Brain pericyte (primary cell): ENCODE data around the gene CERS4.
"Not testable (repeated sequence)": the region's sequence is repeated elsewhere in the genome, so short reads cannot be mapped to it uniquely, and the experiment has no call there.

Experiments used
- DNase-seq: peaks from one replicate; pipeline ENCODE4 v3.0.0-alpha.2; 2012; ENCODE audit warnings: low read depth, low spot score

The CERS4 gene

GRCh38 chr19:8209462-8210378 is 550 bp downstream of the CERS4 start:
- DNase-seq, result no peak

- DNase-seq, result no peak
These were observed 1.4 kb downstream of the CERS4 start for GRCh38 chr19:8210421-8211101.

DNA sequence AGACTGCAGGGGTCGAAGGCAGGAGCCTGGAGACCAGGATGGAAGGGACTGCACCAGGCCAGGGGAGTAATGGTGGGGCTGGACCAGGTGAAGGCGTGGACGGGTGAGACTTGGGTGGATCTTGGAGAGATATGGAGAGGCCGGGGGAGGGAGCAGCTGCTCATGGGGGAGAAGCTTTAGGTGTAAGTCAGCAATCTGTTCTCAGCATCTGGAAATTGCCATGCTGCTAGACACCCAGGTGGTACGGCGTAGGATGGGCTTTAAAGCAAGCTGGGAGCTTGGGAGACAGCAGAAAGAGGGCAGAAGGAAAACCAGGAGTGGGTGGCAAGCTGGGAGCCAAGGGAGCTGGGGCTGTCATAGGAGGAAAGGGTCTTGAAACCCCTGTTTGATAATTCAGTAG is 3.0 kb downstream of the CERS4 start:
- DNase-seq, result no peak

DNA sequence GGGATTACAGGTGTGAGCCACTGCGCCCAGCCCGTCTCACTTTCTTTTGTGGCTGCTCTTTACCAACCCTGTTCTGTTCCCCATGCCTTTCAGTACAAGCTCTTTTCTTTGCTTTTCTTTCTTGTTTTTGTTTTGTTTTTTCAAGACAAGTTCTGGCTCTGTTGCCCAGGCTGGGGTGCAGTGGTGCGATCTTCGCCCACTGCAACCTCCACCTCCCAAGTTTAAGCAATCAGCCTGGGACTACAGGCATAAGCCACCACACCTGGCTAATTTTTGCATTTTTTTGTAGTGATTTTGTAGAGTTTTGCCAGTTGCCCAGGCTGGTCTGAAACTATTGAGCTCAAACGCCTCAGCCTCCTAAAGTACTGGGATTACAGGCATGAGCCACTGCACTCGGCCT is 3.7 kb downstream of the CERS4 start:
- no peak for DNase-seq

DNA sequence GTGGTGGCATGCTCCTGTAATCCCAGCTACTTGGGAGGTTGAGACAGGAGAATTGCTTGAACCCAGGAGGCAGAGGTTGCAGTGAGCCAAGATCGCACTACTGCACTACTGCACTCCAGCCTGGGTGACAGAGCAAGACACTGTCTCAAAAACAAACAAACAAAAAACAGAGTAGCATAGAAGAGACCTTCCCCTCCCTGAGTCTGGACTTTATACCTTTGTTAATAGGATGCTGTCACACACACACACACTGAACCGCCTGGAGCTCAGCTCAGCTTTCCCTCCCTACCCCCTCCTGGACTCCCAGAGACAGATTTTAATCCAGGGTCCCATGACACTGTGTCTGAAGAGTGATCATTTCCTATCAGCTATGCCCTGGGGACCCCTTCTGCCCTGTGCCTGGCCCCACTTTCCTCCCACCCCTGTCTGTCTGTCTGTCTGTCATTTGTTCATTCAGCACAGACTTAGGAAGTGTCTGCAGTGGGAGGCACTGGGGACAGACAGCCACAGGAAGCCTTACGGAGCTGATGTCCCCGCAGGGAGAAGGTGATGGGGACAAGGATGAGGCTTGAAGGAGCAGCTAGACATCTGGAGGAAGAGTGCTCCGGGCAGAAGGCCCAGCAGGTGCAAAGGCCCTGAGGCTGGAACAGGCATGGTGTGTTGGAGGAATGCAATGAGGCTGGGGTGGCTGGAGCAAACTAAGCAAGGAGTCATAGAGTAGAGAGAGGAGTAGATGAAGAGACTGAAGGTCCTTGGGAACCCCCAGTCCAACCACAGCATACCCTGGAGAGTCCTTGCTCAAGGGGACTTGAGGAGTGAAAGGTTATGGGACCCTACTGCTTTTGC is 4.9 kb downstream of the CERS4 start:
- no peak for DNase-seq

DNA sequence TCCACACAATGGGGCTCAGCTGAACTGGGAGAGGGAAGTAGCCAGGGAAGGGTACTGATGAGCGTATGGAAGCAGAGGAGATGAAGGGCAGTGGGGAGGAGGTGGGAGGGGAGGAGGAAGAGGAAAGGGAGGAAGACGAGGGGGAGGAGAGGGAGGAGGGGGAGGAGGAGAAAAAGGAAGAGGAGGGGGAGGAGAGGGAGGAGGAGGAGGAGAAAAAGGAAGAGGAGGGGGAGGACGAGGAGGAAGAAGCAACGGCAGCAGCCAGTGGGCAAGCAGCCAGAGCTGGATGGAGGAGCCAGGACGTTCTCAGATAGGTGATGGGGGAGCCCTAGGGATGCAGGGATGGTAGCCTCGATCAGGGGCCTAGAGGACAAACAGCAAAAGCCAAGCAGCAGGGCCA is 5.6 kb downstream of the CERS4 start:
- no peak for DNase-seq

DNA sequence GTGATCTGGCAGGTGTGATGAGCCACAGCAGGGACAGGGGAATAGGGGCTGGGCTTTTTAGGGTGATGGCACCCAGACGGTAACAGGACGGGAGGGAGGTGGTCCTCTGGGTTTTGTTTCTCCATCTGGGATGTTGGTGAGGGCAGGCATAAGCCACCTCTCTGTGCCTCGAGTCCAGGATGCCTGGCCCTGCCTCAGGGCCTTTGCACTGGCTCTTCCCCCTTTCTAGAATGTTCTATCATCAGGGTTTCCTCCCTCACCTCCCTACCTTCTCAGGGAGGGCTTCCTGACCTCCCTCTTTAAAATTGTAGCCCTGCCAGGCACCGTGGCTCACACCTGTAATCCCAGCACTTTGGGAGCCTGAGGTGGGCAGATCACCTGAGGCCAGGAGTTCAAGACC is 6.6 kb downstream of the CERS4 start:
- no peak for DNase-seq

GRCh38 chr19:8216357-8216756 is 7.2 kb downstream of the CERS4 start:
- DNase-seq, result no peak

DNA sequence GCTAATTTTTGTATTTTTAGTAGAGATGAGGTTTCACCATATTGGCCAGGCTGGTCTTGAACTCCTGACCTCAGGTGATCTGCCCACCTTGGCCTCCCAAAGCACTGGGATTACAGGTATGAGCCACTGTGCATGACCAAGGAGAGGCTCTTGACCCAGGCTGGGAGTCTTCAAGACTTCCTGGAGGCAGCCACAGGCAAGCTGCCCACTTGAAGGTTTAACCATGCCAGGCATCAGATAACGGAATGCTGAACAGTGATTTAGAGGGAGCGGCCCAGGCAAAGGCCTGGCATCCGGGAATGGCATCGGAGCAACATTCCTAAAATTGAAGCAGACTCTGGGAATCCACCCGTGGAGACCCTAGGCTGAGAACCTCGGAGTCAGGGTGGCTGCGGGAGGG is 9.0 kb downstream of the CERS4 start:
- not testable (repeated sequence) for DNase-seq

- DNase-seq, result no peak
These were observed 11.3 kb downstream of the CERS4 start for GRCh38 chr19:8220481-8220880.

GRCh38 chr19:8221161-8221560 is 12.0 kb downstream of the CERS4 start:
- DNase-seq, result no peak

DNA sequence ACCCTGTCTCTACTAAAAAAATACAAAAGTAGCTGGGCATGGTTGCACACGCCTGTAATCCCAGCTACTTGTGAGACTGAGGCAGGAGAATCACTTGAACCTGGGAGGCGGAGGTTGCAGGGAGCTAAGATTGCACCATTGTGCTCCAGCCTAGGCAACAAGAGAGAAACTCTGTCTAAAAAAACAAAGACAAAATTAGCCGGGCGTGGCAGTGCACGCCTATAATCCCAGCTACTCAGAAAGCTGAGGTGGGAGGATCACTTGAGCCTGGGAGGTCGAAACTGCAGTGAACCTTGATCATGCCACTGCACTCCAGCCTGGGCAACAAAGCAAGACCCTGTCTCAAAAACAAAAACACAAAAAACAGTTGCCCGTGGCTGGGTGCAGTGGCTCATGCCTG is 14.3 kb downstream of the CERS4 start:
- not testable (repeated sequence) for DNase-seq

- DNase-seq, result no peak
These were observed 15.4 kb downstream of the CERS4 start for GRCh38 chr19:8224394-8225145.

DNA sequence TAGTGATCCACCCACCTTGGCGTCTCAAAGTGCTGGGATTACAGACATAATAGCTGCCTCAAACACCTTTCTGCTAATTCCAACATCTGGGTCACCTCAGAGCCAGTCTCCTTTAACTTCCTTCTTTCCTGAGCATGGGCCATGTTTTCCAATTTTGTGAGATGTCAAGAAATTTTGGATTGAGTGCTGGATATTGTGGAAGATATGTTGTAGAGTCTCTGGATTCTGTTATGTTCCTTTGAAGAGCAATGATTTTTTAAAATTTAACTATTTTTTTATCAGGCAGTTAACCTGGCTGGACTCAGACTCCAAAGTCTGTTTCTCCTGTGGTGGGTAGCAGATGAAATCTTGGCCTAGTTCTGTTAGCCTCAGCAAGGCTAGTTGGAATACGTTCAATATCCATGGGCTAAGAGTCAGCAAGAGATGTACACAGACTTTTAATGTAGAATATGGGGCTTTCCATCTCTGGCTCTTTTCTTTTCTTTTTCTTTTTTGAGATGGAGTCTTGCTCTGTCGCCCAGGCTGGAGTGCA is 22.0 kb downstream of the CERS4 start:
- no peak for DNase-seq

- no peak for DNase-seq
These were observed 24.2 kb downstream of the CERS4 start for GRCh38 chr19:8233370-8233769.

GRCh38 chr19:8237026-8237425 is 27.9 kb downstream of the CERS4 start:
- no peak for DNase-seq

DNA sequence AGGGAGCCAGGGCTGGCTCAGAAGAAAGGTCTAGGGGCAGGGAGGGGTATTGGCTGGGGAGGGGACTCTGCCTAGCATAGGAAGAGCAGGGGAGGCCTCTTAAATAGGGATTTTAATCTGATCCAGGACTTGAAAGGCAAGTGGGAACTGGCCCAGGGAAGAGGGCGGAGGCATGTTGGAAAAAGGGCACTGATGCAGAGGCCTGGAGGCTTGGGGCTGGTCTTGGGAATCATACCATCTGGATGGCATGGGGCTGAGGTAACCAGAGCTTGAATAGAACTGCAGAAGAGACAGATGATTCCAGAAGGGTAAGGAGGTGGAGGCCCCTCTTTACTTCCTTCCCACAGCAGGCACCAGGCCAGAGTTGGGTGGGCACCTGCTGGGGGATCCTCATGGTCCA is 29.1 kb downstream of the CERS4 start:
- DNase-seq, result no peak

DNA sequence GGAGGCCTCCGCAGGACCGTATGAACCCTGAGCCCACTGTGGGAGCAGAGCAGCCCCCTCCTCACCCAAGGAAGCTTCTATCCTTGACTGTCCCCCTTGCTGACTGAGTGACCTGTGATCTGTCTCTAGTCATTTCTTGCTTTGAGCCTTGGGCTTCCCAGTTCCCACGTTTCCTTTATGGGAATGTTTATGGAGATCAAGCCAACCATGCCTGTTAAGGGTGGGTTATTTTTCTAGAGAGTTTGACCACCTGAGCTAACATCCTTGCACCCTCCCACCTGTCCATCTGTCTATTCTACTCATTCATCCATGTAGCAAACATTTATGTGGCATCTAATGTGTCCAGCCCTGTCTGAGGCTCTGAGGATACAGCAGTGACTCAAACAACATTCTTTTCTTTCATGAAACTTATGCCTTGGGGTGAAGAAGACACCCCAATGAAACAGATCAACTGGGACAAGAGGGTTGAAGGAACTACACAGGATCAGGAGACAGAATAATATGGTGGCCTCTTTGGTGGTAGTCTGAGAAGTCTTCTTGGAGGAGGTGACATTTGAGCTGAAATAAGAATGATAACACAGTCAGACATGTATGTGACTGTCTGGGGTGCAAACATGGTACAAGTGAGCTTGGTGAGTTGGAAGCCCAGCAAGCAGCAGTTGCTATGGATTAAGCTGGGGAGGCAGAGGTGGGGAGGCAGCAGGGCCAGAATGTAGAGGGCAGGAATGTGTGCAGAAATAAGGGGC is 30.5 kb downstream of the CERS4 start:
- DNase-seq, result no peak

DNA sequence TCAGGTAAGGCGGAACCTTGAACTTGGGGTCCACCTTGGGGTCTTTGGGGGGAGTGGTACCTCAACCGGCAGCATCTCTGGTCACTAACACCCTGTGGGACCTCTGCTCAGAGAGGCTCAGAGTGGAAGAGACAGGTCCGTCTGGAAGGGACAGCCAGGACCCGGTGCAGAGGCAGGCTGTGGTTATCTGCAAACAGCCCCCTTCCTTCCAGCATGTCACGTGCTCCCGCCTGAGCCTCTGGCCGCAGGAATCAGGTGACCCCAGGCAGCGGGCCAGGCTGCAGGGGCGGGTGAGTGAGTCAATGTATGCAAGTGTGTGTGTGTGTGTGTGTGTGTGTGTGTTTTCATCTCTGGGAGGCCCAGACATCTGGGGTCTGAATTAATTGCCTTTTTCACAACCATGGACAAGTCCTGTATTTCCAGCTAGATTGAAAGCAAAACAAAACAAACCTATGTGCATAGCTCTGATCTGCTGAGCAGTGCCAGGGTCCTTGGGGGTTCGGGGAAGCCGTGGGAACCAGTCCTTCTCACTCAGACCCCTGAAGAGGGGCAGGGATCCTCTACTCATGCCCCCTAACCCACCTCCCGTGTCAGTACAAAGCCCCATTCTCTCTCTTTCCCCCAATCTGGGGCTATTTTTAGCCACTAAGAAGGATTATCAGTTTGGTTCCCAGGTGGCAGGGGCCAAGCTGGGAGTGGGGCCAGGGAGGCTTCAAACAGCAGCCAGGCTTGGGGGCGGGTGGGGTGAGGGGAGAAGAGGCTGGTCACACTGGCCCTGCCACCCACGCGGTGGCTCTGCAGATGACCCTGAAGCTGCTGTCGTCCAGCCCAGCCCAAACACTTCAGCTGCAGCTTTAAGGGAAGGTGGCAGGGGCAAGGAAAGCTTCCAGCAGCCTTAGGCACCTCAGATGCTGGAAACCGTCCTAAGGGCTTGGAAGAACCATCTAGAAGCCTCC is 31.4 kb downstream of the CERS4 start:
- peak; percentile 41 for DNase-seq
